IMR-90 (cell line): ENCODE data around the gene GOLGA6C. TPM values are rescaled to one million over a fixed set of nuclear protein-coding genes. Genes with fewer than 3 reads are reported as not detected.

Experiments
- ATAC-seq: fragments of 200-7000 bp; cut with Tn5 transposase; 2 replicates; pipeline ENCODE4 v1.9.1; 2020; ENCODE audit warnings: low read depth, mild to moderate bottlenecking, moderate library complexity
- BruUV-seq: library from RNA; stranded (reverse); fragments of 400-500 nt; replicated peaks from 2 replicates; lab custom pipeline; 2021; lab: Mats Ljungman, UMichigan
- CTCF ChIA-PET: fragments of 300-600 bp; formaldehyde crosslinking; extraction: SDS; loops from one replicate; lab custom pipeline; 2021; ENCODE audit warnings: antibody characterized with exemption; lab: Yijun Ruan, JAX
- POLR2A ChIA-PET: fragments of 300-600 bp; sonication (Branson Sonifier 250); formaldehyde crosslinking; loops from one replicate; lab custom pipeline; 2022; ENCODE audit warnings: antibody characterized with exemption; ENCODE audit not compliant: unreplicated experiment; lab: Charles Lee
- DNase-seq: peaks from one replicate; pipeline ENCODE4 v3.0.0; 2013
- H2AFZ ChIP-seq: replicated peaks from 2 replicates; pipeline ENCODE3; 2013; ENCODE audit warnings: low read length, mild to moderate bottlenecking; ENCODE audit not compliant: poor library complexity
- H2AK5ac ChIP-seq: 2 replicates; pipeline ENCODE4 v1.6.1; 2013; ENCODE audit warnings: low read depth, low read length, inconsistent platforms
- H2AK9ac ChIP-seq: replicated peaks from 2 replicates; pipeline ENCODE3; 2013; ENCODE audit warnings: mild to moderate bottlenecking, low read depth, low read length, moderate library complexity; ENCODE audit not compliant: poor library complexity
- H2BK120ac ChIP-seq: 2 replicates; pipeline ENCODE4 v1.6.1; 2013; ENCODE audit warnings: low read depth, low read length, inconsistent platforms
- H2BK15ac ChIP-seq: 3 replicates; pipeline ENCODE4 v1.6.1; 2013; ENCODE audit warnings: low read depth, low read length, inconsistent platforms
- H2BK20ac ChIP-seq: 2 replicates; pipeline ENCODE4 v1.6.1; 2013; ENCODE audit warnings: low read depth, mild to moderate bottlenecking, inconsistent platforms, low read length, moderate library complexity
- H2BK5ac ChIP-seq: 2 replicates; pipeline ENCODE4 v1.6.1; 2013; ENCODE audit warnings: mild to moderate bottlenecking, low read depth, low read length, inconsistent platforms; ENCODE audit not compliant: poor library complexity, severe bottlenecking
- H3K14ac ChIP-seq: replicated peaks from 2 replicates; pipeline ENCODE4 v1.6.1; 2013; ENCODE audit warnings: low read depth, low read length, inconsistent platforms
- H3K18ac ChIP-seq: 2 replicates; pipeline ENCODE4 v1.6.1; 2013; ENCODE audit warnings: low read depth, low read length, control low read depth
- H3K23ac ChIP-seq: 2 replicates; pipeline ENCODE4 v1.6.1; 2013; ENCODE audit warnings: low read depth, low read length, inconsistent platforms
- H3K27ac ChIP-seq: 2 replicates; pipeline ENCODE4 v1.5.1; 2013; ENCODE audit warnings: mild to moderate bottlenecking, control low read depth, low read length; ENCODE audit not compliant: insufficient read depth
- H3K27me3 ChIP-seq: 2 replicates; pipeline ENCODE4 v1.6.1; 2013; ENCODE audit warnings: low read length; ENCODE audit not compliant: control insufficient read depth, insufficient read depth
- H3K36me3 ChIP-seq: 2 replicates; pipeline ENCODE4 v1.6.1; 2013; ENCODE audit warnings: low read length, mixed read lengths; ENCODE audit not compliant: control insufficient read depth, insufficient read depth
- H3K4ac ChIP-seq: 2 replicates; pipeline ENCODE4 v1.6.1; 2013; ENCODE audit warnings: low read depth, low read length, inconsistent platforms
- H3K4me1 ChIP-seq: 2 replicates; pipeline ENCODE4 v1.6.1; 2013; ENCODE audit warnings: low read length, mixed read lengths; ENCODE audit not compliant: control insufficient read depth, insufficient read depth
- H3K4me2 ChIP-seq: 2 replicates; pipeline ENCODE4 v1.6.1; 2013; ENCODE audit warnings: low read depth, mild to moderate bottlenecking, control low read depth, low read length, moderate library complexity
- H3K4me3 ChIP-seq: 2 replicates; pipeline ENCODE4 v1.5.1; 2013; ENCODE audit warnings: low read depth, mild to moderate bottlenecking, control low read depth, low read length, moderate library complexity; ENCODE audit not compliant: insufficient read depth
- H3K56ac ChIP-seq: 2 replicates; pipeline ENCODE4 v1.6.1; 2013; ENCODE audit warnings: low read length, inconsistent platforms; ENCODE audit not compliant: insufficient read depth; ENCODE audit errors: extremely low read depth
- H3K79me1 ChIP-seq, 2 experiments: 2 replicates each; pipeline ENCODE4 v1.6.1; 2013; ENCODE audit warnings: low read length in 2 of 2, inconsistent platforms in 1 of 2, low read depth in 1 of 2
- H3K9ac ChIP-seq: 2 replicates; pipeline ENCODE4 v1.6.1; 2013; ENCODE audit warnings: low read depth, low read length, control low read depth
- H3K9me1 ChIP-seq: 2 replicates; pipeline ENCODE4 v1.6.1; 2013; ENCODE audit warnings: low read length, inconsistent platforms; ENCODE audit not compliant: insufficient read depth
- H3K9me3 ChIP-seq: 2 replicates; pipeline ENCODE4 v1.6.1; 2013; ENCODE audit warnings: low read length; ENCODE audit not compliant: control insufficient read depth, insufficient read depth
- H4K20me1 ChIP-seq: 2 replicates; pipeline ENCODE4 v1.6.1; 2013; ENCODE audit warnings: low read length, inconsistent platforms; ENCODE audit not compliant: insufficient read depth
- H4K5ac ChIP-seq: 2 replicates; pipeline ENCODE4 v1.6.1; 2013; ENCODE audit warnings: mild to moderate bottlenecking, low read depth, low read length, control low read depth
- H4K8ac ChIP-seq, 2 experiments: 2 replicates each; pipeline ENCODE4 v1.6.1; 2013; ENCODE audit warnings: low read depth in 2 of 2, low read length in 2 of 2, control low read depth in 1 of 2, inconsistent platforms in 1 of 2
- H4K91ac ChIP-seq: 2 replicates; pipeline ENCODE4 v1.6.1; 2013; ENCODE audit warnings: low read depth, low read length, inconsistent platforms; ENCODE audit not compliant: insufficient read depth
- CEBPB ChIP-seq: IDR thresholded peaks from 2 replicates; pipeline ENCODE4 v1.6.1; 2012; ENCODE audit warnings: low read depth, low read length, improper control_type of control experiment
- ELK1 ChIP-seq: fragments of 150-350 bp; IDR thresholded peaks from 2 replicates; pipeline ENCODE4 v1.6.1; 2016; ENCODE audit warnings: low read depth, mild to moderate bottlenecking, low read length, moderate library complexity, borderline replicate concordance
- FOS ChIP-seq: fragments of 150-350 bp; IDR thresholded peaks from 2 replicates; pipeline ENCODE4 v1.6.1; 2016; ENCODE audit warnings: low read depth, low read length
- MAFK ChIP-seq: IDR thresholded peaks from 2 replicates; pipeline ENCODE4 v1.6.1; 2012; ENCODE audit warnings: low read depth, low read length, improper control_type of control experiment
- MXI1 ChIP-seq: IDR thresholded peaks from 2 replicates; pipeline ENCODE4 v1.6.1; 2012; ENCODE audit warnings: low read depth, mild to moderate bottlenecking, low read length, moderate library complexity, borderline replicate concordance
- NFE2L2 ChIP-seq: fragments of 150-350 bp; IDR thresholded peaks from 2 replicates; pipeline ENCODE4 v1.6.1; 2016; ENCODE audit warnings: low read depth, mild to moderate bottlenecking, low read length
- POLR2A ChIP-seq: IDR thresholded peaks from 2 replicates; pipeline ENCODE4 v1.6.1; 2012; ENCODE audit warnings: mild to moderate bottlenecking, low read depth, low read length
- RAD21 ChIP-seq: IDR thresholded peaks from 2 replicates; pipeline ENCODE4 v1.6.1; 2012; ENCODE audit warnings: low read length, improper control_type of control experiment
- WGBS, 2 experiments: methylation state at CpG; one replicate each; pipeline versions ENCODE4 v1.1.5 to v1.1.7; 2013; ENCODE audit warnings: missing lambda C conversion rate in 2 of 2; ENCODE audit not compliant: insufficient read length in 1 of 2; ENCODE audit errors: extremely low coverage in 2 of 2; 5-methylcytosine and 5-hydroxymethylcytosine counted together
- dilution Hi-C: fragments of 300-500 bp; cut with HindIII; formaldehyde crosslinking; loops from one replicate; pipeline ENCODE4 v1.14.3; 2018; ENCODE audit warnings: low sequenced_read_pairs; ENCODE audit not compliant: unreplicated experiment
- in situ Hi-C: fragments of 300-500 bp; cut with MboI; formaldehyde crosslinking; loops from 3 replicates; pipeline ENCODE4 v1.14.3; 2019; ENCODE audit warnings: low sequenced_read_pairs, inconsistent platforms, mixed read lengths
- intact Hi-C: fragments of 100-400 bp; cut with micrococcal nuclease; formaldehyde crosslinking; loops from 2 replicates; pipeline ENCODE4 v1.10.0; 2022
- polyA plus RNA-seq, 3 experiments: library from polyadenylated mRNA; depleted of rRNA; stranded (reverse); fragments of >200 nt; gene quantifications; 2 replicates each; pipeline ENCODE4 v1.2.3, GENCODE V29; 2012; ENCODE audit warnings: low replicate concordance in 1 of 3
- total RNA-seq: library from RNA; depleted of rRNA; stranded (reverse); fragments of >200 nt; gene quantifications from 2 replicates; pipeline ENCODE4 v1.2.3, GENCODE V29; 2012

Gene GOLGA6C
- total and polyA plus RNA-seq, 2 of the 4 experiments (the other 2 are of a cell fraction): not detected

GRCh38 chr15:75306188-75306587 is 48.1 kb downstream of the GOLGA6C start:
- Histone ChIP-seq H2AK5ac (no peak overlapping the region), H3K79me1 (no peaks in the 10 kb centered on the region), H3K4ac (no peak overlapping the region), H3K23ac (no peak overlapping the region), H4K5ac (no peak overlapping the region), H3K4me3 (no peak overlapping the region), H2BK20ac (no peak overlapping the region), H4K20me1 (no peaks in the 10 kb centered on the region), H2AK9ac (no peak overlapping the region), H3K27me3 (peaks cover 51% of the 10 kb centered on the region), H2BK15ac (no peak overlapping the region), H3K14ac (no peak overlapping the region), H4K8ac (no peak overlapping the region), H3K4me2 (no peak overlapping the region), H3K9ac (no peak overlapping the region), H3K27ac (no peak overlapping the region), H2BK120ac (no peak overlapping the region), H3K9me3 (no peaks in the 10 kb centered on the region), H3K36me3 (no peaks in the 10 kb centered on the region), H3K18ac (no peak overlapping the region), H3K4me1 (no peaks in the 10 kb centered on the region), H3K56ac (no peak overlapping the region), H3K9me1 (no peaks in the 10 kb centered on the region), H2BK5ac (no peak overlapping the region), H2AFZ (no peak overlapping the region), H4K91ac (no peak overlapping the region)
- dilution Hi-C loops (no loop called here), intact Hi-C loops (loop anchor here (10.0 kb wide), 2 partner anchors 61 to 281 kb away; partner anchors contain the start of gene PPCDC), in situ Hi-C loops (no loop called here)
- TF ChIP-seq MAFK (no peak), POLR2A (no peak), FOS (no peak), RAD21 (no peak), NFE2L2 (no peak), ELK1 (no peak), MXI1 (no peak), CEBPB (no peak)
- no TSS peak for BruUV-seq
- no peak for DNase-seq
- ChIA-PET CTCF (no interaction called here), POLR2A (no interaction called here)
- no CpG with 5 or more reads among the region's 3 CpGs for WGBS, 2 experiments
- no peak for ATAC-seq
